Ascending aorta (tissue), 2 donors: ENCODE results near the gene FBXO48. TPM values are rescaled to one million over a fixed set of nuclear protein-coding genes. Genes with fewer than 3 reads are reported as not detected.

ENCODE experiments used
- DNase-seq, 2 donors: peaks; one replicate each; pipeline ENCODE4 v3.0.0-alpha.2; 2019; ENCODE audit warnings: low spot score in 2 of 2
- H3K27ac ChIP-seq, 2 donors: fragments of 200-600 bp; sonication (generic); one replicate each; pipeline ENCODE4 v1.5.1; 2016 to 2017; ENCODE audit warnings: mild to moderate bottlenecking in 1 of 2
- H3K27me3 ChIP-seq: fragments of 200-600 bp; sonication (generic); one replicate; pipeline ENCODE4 v1.5.1; 2017
- H3K36me3 ChIP-seq, 2 donors: fragments of 200-600 bp; sonication (generic); one replicate each; pipeline ENCODE4 v1.5.1; 2016
- H3K4me1 ChIP-seq, 2 donors: fragments of 200-600 bp; sonication (generic); one replicate each; pipeline ENCODE4 v1.5.1; 2016 to 2017; ENCODE audit warnings: mild to moderate bottlenecking in 1 of 2
- H3K4me3 ChIP-seq, 2 donors: fragments of 200-600 bp; sonication (generic); one replicate each; pipeline ENCODE4 v1.5.1; 2016 to 2017; ENCODE audit warnings: mild to moderate bottlenecking in 1 of 2
- H3K9me3 ChIP-seq, 2 donors: fragments of 200-600 bp; sonication (generic); one replicate each; pipeline ENCODE4 v1.5.1; 2016
- intact Hi-C: fragments of 100-400 bp; cut with DNase I; formaldehyde crosslinking; loops from one replicate; pipeline ENCODE4 v1.15.1; 2023
- total RNA-seq: library from RNA; depleted of rRNA; stranded (reverse); fragments of >200 nt; gene quantifications from one replicate; pipeline ENCODE4 v1.1.0, GENCODE V29; 2016
- TF ChIP-seq, protein P1 (sequence below), 3 experiments: fragments of 200-600 bp in 2 of 3; fragments of 450-650 bp in 1 of 3; sonication (generic) in 2 of 3; IDR thresholded peaks; one replicate each; pipeline ENCODE4 v1.5.1; 2016 to 2019; ENCODE audit warnings: antibody characterized with exemption in 3 of 3, mild to moderate bottlenecking in 1 of 3, moderate library complexity in 1 of 3

FBXO48 gene
- total RNA-seq, 1 donor from 2014 or later: 1.2 TPM

DNA sequence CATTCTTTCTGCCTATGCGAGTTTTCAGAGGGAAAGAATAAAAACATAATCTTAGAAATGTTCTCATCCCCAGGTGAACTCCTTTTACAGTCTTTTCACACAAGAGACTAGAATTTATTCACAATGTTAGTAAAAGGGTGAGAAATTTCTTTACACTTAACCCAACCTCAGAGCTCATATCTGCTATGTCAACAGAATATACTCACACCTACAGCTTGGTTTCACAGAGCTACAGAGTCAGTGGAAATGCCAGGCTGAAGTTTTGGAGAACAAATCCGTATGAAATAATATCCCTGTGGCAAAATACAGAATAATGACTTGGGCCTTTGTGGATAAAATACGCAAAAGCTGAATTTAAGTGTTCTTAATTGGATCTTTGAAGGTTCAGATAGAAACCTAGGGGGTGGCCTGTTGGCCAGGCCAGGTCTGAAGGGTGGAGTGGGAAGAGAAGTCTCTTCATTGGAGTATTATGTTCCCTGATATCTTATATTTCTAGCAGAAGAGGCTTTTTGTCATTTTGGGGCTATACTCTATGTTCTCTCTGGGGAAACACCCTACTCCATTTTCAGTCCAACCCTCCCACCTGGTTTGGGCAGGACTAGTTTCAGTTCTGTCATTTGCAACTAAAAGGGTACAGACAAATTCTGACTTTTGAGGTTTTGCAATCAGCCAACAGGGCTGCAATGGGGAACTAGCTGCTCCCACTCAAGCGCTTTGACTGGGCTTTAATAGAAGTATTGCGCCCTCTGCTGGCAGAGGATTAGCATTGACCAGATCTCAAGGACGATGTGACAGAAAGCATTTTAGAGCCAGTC is 25.7 kb downstream of the FBXO48 start:
- H3K4me1 ChIP-seq: peaks cover 0 to 13% of the 10 kb centered on the region in 2 donors
- no peaks in the 10 kb centered on the region for H3K9me3 ChIP-seq
- intact Hi-C loops: loop anchor here (1.0 to 5.0 kb wide), 3 partner anchors 79 to 319 kb away; no protein-coding TSS in a partner anchor
- no peak overlapping the region for H3K4me3 ChIP-seq
- peak overlapping the region; percentile 52 to 60 for H3K27ac ChIP-seq
- DNase-seq: peak; percentile 43 to 92
- TF ChIP-seq, protein P1, sequence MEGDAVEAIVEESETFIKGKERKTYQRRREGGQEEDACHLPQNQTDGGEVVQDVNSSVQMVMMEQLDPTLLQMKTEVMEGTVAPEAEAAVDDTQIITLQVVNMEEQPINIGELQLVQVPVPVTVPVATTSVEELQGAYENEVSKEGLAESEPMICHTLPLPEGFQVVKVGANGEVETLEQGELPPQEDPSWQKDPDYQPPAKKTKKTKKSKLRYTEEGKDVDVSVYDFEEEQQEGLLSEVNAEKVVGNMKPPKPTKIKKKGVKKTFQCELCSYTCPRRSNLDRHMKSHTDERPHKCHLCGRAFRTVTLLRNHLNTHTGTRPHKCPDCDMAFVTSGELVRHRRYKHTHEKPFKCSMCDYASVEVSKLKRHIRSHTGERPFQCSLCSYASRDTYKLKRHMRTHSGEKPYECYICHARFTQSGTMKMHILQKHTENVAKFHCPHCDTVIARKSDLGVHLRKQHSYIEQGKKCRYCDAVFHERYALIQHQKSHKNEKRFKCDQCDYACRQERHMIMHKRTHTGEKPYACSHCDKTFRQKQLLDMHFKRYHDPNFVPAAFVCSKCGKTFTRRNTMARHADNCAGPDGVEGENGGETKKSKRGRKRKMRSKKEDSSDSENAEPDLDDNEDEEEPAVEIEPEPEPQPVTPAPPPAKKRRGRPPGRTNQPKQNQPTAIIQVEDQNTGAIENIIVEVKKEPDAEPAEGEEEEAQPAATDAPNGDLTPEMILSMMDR (IDR thresholded peaks at IDR 0.05): peak; percentile 81 to 90 (median 86)
- no peaks in the 10 kb centered on the region for H3K27me3 ChIP-seq
- H3K36me3 ChIP-seq: no peaks in the 10 kb centered on the region

DNA sequence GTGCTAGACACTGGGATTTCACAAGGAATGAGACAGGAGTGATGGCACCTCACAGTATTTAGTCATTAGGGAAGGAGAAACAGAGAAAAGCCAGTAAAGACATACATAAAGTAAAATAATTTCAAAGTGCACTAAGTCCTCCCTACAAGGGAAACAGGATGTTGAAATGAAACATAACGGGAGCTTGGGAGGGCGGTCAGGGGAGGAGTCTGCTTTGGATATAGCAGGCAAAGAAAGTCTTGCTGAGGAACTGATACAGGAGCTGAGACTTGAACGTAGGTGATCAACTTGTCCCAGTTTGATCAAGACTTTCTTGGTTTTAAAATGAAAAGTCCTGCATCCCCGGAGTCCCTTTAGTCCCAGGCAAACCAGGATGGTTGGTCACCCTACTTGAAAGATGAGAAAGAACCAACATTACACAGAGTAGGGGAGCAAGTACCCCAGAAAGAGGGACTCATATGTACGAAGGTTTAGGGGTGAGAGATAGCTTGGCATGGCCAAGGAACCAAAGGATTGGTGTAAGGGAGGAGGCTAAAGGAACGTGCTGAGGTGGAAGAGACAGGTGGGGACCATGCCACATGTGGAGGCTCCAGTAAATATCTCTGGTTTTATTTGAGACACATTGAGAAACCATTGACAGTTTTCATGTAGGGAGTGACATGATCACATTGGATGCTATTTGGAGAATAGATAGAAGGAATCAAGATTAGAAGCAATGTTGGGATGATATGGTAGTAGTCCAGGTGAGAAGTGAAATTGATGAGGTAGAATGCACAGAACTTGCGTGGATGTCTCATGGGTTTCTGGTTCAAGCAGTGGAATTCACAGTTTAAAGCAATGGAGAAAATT is 28.4 kb downstream of the FBXO48 start:
- Histone ChIP-seq H3K27me3 (no peaks in the 10 kb centered on the region), H3K9me3 (no peaks in the 10 kb centered on the region), H3K27ac (peak overlapping the region in 1 of 2 donors; percentile 13), H3K4me3 (no peak overlapping the region), H3K4me1 (peaks cover 0 to 15% of the 10 kb centered on the region in 2 donors), H3K36me3 (no peaks in the 10 kb centered on the region)
- no peak for DNase-seq
- TF ChIP-seq, protein P1 (IDR thresholded peaks at IDR 0.05): no peak
- intact Hi-C loops: loop anchor here (5.0 kb wide), 2 partner anchors 121 to 186 kb away; partner anchors contain the start of genes CNRIP1 and PPP3R1

DNA sequence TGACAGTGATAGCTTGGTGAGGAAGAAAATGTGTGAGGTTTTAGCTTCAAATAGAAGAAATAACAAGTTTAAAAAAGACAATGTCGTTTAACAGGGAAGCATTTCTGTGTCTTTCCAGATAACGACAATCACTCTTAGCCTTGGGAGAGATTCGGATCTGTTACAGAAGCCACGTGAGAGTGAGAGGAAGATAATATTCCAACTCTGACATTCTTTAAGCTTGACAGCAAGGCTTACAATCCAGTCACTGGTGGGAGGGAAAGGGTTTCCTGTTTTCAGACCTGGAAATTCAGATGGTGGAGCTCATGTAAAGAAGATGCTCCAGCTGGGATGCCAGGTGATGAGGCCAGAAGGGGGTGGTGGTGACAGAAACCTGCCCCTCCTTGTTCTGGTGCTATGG is 30.8 kb downstream of the FBXO48 start:
- peaks cover 0 to 12% of the 10 kb centered on the region in 2 donors for H3K4me1 ChIP-seq
- intact Hi-C loops: loop anchor here (5.0 kb wide), 2 partner anchors 119 to 184 kb away; partner anchors contain the start of genes CNRIP1 and PPP3R1
- TF ChIP-seq, protein P1 (IDR thresholded peaks at IDR 0.05): no peak
- H3K9me3 ChIP-seq: no peaks in the 10 kb centered on the region
- H3K27ac ChIP-seq: peak overlapping the region; percentile 80 to 87
- H3K36me3 ChIP-seq: no peaks in the 10 kb centered on the region
- DNase-seq: no peak
- H3K27me3 ChIP-seq: no peaks in the 10 kb centered on the region
- no peak overlapping the region for H3K4me3 ChIP-seq

DNA sequence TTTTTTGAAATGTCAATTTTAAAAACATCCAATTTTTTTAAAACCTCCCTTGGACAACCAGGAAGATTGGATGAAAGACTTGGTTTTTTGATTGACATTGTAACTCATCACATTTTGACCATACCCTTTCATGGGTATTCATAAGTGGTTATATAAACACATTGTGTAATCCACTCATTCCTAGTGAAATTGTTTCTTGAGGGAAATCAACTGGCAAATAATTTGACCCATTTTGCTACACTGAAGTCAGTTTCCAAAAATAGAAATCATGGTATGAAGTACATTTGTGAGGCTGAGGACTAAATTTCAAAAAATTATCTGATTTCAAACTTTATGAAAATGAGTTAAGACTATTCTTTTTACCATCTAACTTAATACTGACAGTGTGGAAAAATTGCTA is 31.5 kb downstream of the FBXO48 start:
- DNase-seq: no peak
- H3K4me1 ChIP-seq: peaks cover 0 to 9% of the 10 kb centered on the region in 2 donors
- no peaks in the 10 kb centered on the region for H3K27me3 ChIP-seq
- H3K4me3 ChIP-seq: no peak overlapping the region
- no peaks in the 10 kb centered on the region for H3K36me3 ChIP-seq
- no peaks in the 10 kb centered on the region for H3K9me3 ChIP-seq
- peak overlapping the region; percentile 80 to 87 for H3K27ac ChIP-seq
- TF ChIP-seq, protein P1 (IDR thresholded peaks at IDR 0.05): no peak
- intact Hi-C loops: loop anchor here (5.0 kb wide), 2 partner anchors 118 to 183 kb away; partner anchors contain the start of genes CNRIP1 and PPP3R1

DNA sequence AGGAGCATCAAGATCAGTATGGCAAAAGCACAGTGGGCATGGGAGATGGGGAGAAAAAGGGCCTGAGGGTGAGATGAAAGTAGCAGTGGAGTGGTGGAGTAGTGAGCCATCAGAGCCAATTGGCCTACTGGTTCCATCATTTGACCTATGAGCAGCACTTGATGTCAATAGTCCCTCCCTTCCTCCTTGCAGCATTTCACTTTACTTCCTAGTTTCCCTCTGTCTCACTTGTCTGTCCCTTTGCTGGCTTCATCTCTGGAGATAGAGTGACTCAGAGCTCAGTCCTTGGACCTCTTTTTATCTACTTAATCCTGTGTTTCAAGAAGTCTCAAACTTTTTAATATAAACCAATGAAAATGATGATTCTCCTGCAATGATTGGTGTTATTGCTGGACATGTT is 32.1 kb downstream of the FBXO48 start:
- H3K4me3 ChIP-seq: no peak overlapping the region
- no peak for DNase-seq
- intact Hi-C loops: loop anchor here (5.0 kb wide), 2 partner anchors 118 to 183 kb away; partner anchors contain the start of genes CNRIP1 and PPP3R1
- peak overlapping the region in 1 of 2 donors; percentile 80 for H3K27ac ChIP-seq
- H3K36me3 ChIP-seq: no peaks in the 10 kb centered on the region
- no peaks in the 10 kb centered on the region for H3K9me3 ChIP-seq
- TF ChIP-seq, protein P1 (IDR thresholded peaks at IDR 0.05): no peak
- peaks cover 0 to 9% of the 10 kb centered on the region in 2 donors for H3K4me1 ChIP-seq
- no peaks in the 10 kb centered on the region for H3K27me3 ChIP-seq
